Neural progenitor cell (in vitro differentiated cells): Measurements from ENCODE around the gene ACACB. TPM values are rescaled to one million over a fixed set of nuclear protein-coding genes. Genes with fewer than 3 reads are reported as not detected.
A peak's percentile ranks its signal among the peaks of the same experiment; 100 is the strongest.

ENCODE experiments used
- DNase-seq: peaks from one replicate; pipeline ENCODE4 v3.0.0-alpha.2; 2016; ENCODE audit warnings: low spot score
- H2AFZ ChIP-seq: fragments of 200-600 bp; sonication (generic); replicated peaks from 2 replicates; pipeline ENCODE4 v1.6.1; 2016; ENCODE audit warnings: antibody characterized with exemption
- H3F3A ChIP-seq: fragments of 200-600 bp; sonication (generic); 2 replicates; pipeline ENCODE4 v1.6.1; 2016; ENCODE audit warnings: antibody characterized with exemption, low read depth
- H3K27ac ChIP-seq: fragments of 200-600 bp; sonication (generic); 2 replicates; pipeline ENCODE4 v1.5.1; 2016; ENCODE audit warnings: mild to moderate bottlenecking
- H3K27me3 ChIP-seq: fragments of 200-600 bp; sonication (generic); 2 replicates; pipeline ENCODE4 v1.6.1; 2016; ENCODE audit warnings: mild to moderate bottlenecking, moderate library complexity
- H3K36me3 ChIP-seq: fragments of 200-600 bp; sonication (generic); 2 replicates; pipeline ENCODE4 v1.5.1; 2016
- H3K4me1 ChIP-seq: fragments of 200-600 bp; sonication (generic); 2 replicates; pipeline ENCODE4 v1.6.1; 2016; ENCODE audit warnings: mixed run types
- H3K4me2 ChIP-seq: fragments of 200-600 bp; sonication (generic); 2 replicates; pipeline ENCODE4 v1.6.1; 2016
- H3K4me3 ChIP-seq: fragments of 200-600 bp; sonication (generic); 2 replicates; pipeline ENCODE4 v1.5.1; 2016
- H3K79me2 ChIP-seq: fragments of 200-600 bp; sonication (generic); 2 replicates; pipeline ENCODE4 v1.6.1; 2016; ENCODE audit warnings: low read depth
- H3K9ac ChIP-seq: fragments of 200-600 bp; sonication (generic); 2 replicates; pipeline ENCODE4 v1.6.1; 2016
- H3K9me3 ChIP-seq: fragments of 200-600 bp; sonication (generic); 2 replicates; pipeline ENCODE4 v1.5.1; 2016; ENCODE audit warnings: low read depth
- H4K20me1 ChIP-seq: fragments of 200-600 bp; sonication (generic); 2 replicates; pipeline ENCODE4 v1.6.1; 2016; ENCODE audit warnings: low read depth
- H3K27ac Mint-ChIP-seq: 3 replicates; pipeline ENCODE4 v1.8.0; 2021; ENCODE audit warnings: mixed read lengths
- H3K27me3 Mint-ChIP-seq: 2 replicates; pipeline ENCODE4 v1.8.0; 2022; ENCODE audit warnings: low read depth, mild to moderate bottlenecking, inconsistent platforms, moderate library complexity, mixed read lengths; ENCODE audit not compliant: insufficient read depth
- H3K36me3 Mint-ChIP-seq: 3 replicates; pipeline ENCODE4 v1.8.0; 2021; ENCODE audit warnings: mixed read lengths
- H3K4me1 Mint-ChIP-seq: 3 replicates; pipeline ENCODE4 v1.8.0; 2021; ENCODE audit warnings: mixed read lengths
- H3K4me3 Mint-ChIP-seq: 3 replicates; pipeline ENCODE4 v1.8.0; 2021; ENCODE audit warnings: mild to moderate bottlenecking, moderate library complexity, mixed read lengths
- H3K9me3 Mint-ChIP-seq: 3 replicates; pipeline ENCODE4 v1.8.0; 2020; ENCODE audit warnings: mixed read lengths
- CTCF ChIP-seq: fragments of 200-600 bp; sonication (generic); IDR thresholded peaks from 2 replicates; pipeline ENCODE4 v1.5.1; 2017; ENCODE audit warnings: antibody characterized with exemption, mild to moderate bottlenecking
- EZH2 ChIP-seq: fragments of 200-600 bp; sonication (generic); IDR thresholded peaks from 2 replicates; pipeline ENCODE4 v1.6.1; 2017; ENCODE audit warnings: antibody characterized with exemption, mild to moderate bottlenecking, moderate library complexity
- EZH2phosphoT487 ChIP-seq: fragments of 200-600 bp; sonication (generic); IDR thresholded peaks from 2 replicates; pipeline ENCODE4 v1.6.1; 2017; ENCODE audit warnings: antibody characterized with exemption
- total RNA-seq: library from RNA; depleted of rRNA; stranded (reverse); fragments of >200 nt; gene quantifications from 2 replicates; pipeline ENCODE4 v1.2.3, GENCODE V29; 2015; ENCODE audit warnings: low replicate concordance

ACACB gene
- total RNA-seq, 1 donor from 2014 or later = 2.4 TPM

DNA sequence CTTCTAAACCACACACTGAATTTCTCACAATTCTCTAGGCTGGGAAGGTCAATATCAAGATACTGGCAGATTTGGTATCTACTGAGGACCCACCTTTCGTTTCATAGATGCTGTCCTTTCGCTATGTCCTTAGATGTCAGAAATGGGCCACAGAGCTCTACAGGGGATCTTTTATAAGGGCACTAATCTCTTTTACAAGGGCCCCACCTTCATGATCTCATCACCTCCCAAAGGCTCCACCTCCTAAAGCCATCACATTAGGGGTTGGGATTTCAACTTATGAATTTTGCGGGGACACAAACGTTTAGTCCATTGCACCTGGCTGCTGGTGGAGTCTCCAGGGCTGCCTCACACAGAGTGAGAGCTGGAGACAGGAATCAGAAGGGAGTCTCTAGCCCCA, 79.9 kb downstream of the ACACB start:
- H3K36me3 Mint-ChIP-seq = peaks cover 12% of the 10 kb centered on the region
- no peaks in the 10 kb centered on the region for H3F3A ChIP-seq
- no peaks in the 10 kb centered on the region for H3K9me3 ChIP-seq
- H3K79me2 ChIP-seq = no peaks in the 10 kb centered on the region
- H3K4me2 ChIP-seq = no peak overlapping the region
- H3K4me3 ChIP-seq = no peak overlapping the region
- no peaks in the 10 kb centered on the region for H4K20me1 ChIP-seq
- no peaks in the 10 kb centered on the region for H3K4me1 ChIP-seq
- H3K36me3 ChIP-seq = no peaks in the 10 kb centered on the region
- H2AFZ ChIP-seq = no peak overlapping the region
- no peak for DNase-seq
- H3K4me1 Mint-ChIP-seq = no peaks in the 10 kb centered on the region
- no peak overlapping the region for H3K4me3 Mint-ChIP-seq
- no peaks in the 10 kb centered on the region for H3K9me3 Mint-ChIP-seq
- H3K27ac ChIP-seq = no peak overlapping the region
- peaks cover 4% of the 10 kb centered on the region for H3K27me3 Mint-ChIP-seq
- H3K27ac Mint-ChIP-seq = no peak overlapping the region
- TF ChIP-seq CTCF (no peak), EZH2phosphoT487 (no peak), EZH2 (no peak)
- no peaks in the 10 kb centered on the region for H3K27me3 ChIP-seq
- H3K9ac ChIP-seq = no peak overlapping the region

GRCh38 chr12:109197327-109197726, 80.9 kb downstream of the ACACB start:
- Histone ChIP-seq H2AFZ (no peak overlapping the region), H3K27ac (no peak overlapping the region), H3K27me3 (no peaks in the 10 kb centered on the region), H3K79me2 (no peaks in the 10 kb centered on the region), H4K20me1 (no peaks in the 10 kb centered on the region), H3K36me3 (no peaks in the 10 kb centered on the region), H3K9me3 (no peaks in the 10 kb centered on the region), H3K4me2 (no peak overlapping the region), H3K4me1 (no peaks in the 10 kb centered on the region), H3F3A (no peaks in the 10 kb centered on the region), H3K9ac (no peak overlapping the region), H3K4me3 (no peak overlapping the region)
- no peak for TF ChIP-seq EZH2
- no peak for TF ChIP-seq EZH2phosphoT487
- no peak for TF ChIP-seq CTCF
- Mint-ChIP-seq H3K27ac (no peak overlapping the region), H3K27me3 (peaks cover 4% of the 10 kb centered on the region), H3K4me1 (no peaks in the 10 kb centered on the region), H3K9me3 (no peaks in the 10 kb centered on the region), H3K4me3 (no peak overlapping the region), H3K36me3 (peaks cover 14% of the 10 kb centered on the region)
- DNase-seq = no peak

GRCh38 chr12:109199324-109199723, 82.9 kb downstream of the ACACB start:
- Histone ChIP-seq H3K9ac (no peak overlapping the region), H3K4me2 (no peak overlapping the region), H3K79me2 (no peaks in the 10 kb centered on the region), H3K4me3 (no peak overlapping the region), H3K9me3 (no peaks in the 10 kb centered on the region), H4K20me1 (no peaks in the 10 kb centered on the region), H3K27ac (no peak overlapping the region), H2AFZ (no peak overlapping the region), H3K4me1 (no peaks in the 10 kb centered on the region), H3F3A (no peaks in the 10 kb centered on the region), H3K27me3 (no peaks in the 10 kb centered on the region), H3K36me3 (no peaks in the 10 kb centered on the region)
- TF ChIP-seq EZH2phosphoT487 (no peak), EZH2 (no peak), CTCF (no peak)
- Mint-ChIP-seq H3K27ac (peak overlapping the region; percentile 12), H3K9me3 (no peaks in the 10 kb centered on the region), H3K36me3 (peaks cover 16% of the 10 kb centered on the region), H3K4me3 (no peak overlapping the region), H3K4me1 (no peaks in the 10 kb centered on the region), H3K27me3 (peaks cover 2% of the 10 kb centered on the region)
- no peak for DNase-seq
